ENCODE results near the gene CCDC82. TPM values are rescaled to one million over a fixed set of nuclear protein-coding genes. Genes with fewer than 3 reads are reported as not detected.

Gene CCDC82
- total and polyA plus RNA-seq, 2 experiments from 2014 or later, result 19.1 to 33.2 TPM

DNA sequence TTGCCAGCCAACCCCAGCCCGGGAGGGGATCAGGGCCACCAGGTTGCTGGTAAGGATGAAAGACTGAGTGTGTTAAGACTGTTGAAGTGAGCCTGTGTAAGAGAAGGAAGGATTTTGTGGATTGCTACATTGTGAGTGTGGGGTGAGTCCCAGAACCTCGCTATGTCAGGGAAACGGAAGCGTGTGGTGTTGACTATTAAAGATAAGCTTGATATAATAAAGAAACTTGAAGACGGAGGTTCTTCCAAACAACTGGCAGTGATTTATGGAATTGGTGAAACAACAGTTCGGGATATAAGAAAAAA is 728 bp upstream of the CCDC82 start:
- WGBS, 2 experiments (ENCODE audit: low coverage in 1 of 2, low lambda C conversion rate in 2 of 2, missing lambda C conversion rate in 2 of 2), result 21 to 23% methylated on average over 6 of the region's 6 CpGs
- in situ Hi-C loops (cut with MboI), result loop anchor here (25.0 kb wide), 1 partner anchor 1228 kb away; no protein-coding TSS in a partner anchor
- Histone ChIP-seq H3K36me3 (ENCODE audit: low read depth) (no peaks in the 10 kb centered on the region), H3K27ac (peak overlapping the region; percentile 89), H3K4me3 (peak overlapping the region; percentile 95), H2AFZ (peak overlapping the region; percentile 92), H4K20me1 (ENCODE audit: insufficient read depth) (no peaks in the 10 kb centered on the region), H3F3A (ENCODE audit: insufficient read depth) (peaks cover 21% of the 10 kb centered on the region; the same call in 1 of the 2 replicates), H3K27me3 (replicated peaks; ENCODE audit: insufficient read depth) (no peaks in the 10 kb centered on the region), H3K79me2 (ENCODE audit: insufficient read depth) (peaks cover 95% of the 10 kb centered on the region), H3K9me3 (ENCODE audit: low read depth) (no peaks in the 10 kb centered on the region), H3K4me2 (ENCODE audit: unreplicated experiment) (peak overlapping the region; percentile 72), H3K9me2 (ENCODE audit: insufficient read depth) (no peaks in the 10 kb centered on the region), H3K4me1 (ENCODE audit: insufficient read depth) (peaks cover 46% of the 10 kb centered on the region), H3K9ac (peak overlapping the region; percentile 94)
- TF ChIP-seq EZH2 (IDR thresholded peaks at IDR 0.05; ENCODE audit: insufficient read depth, poor library complexity, severe bottlenecking), result no peak
- DNase-seq, result peak; percentile 54

DNA sequence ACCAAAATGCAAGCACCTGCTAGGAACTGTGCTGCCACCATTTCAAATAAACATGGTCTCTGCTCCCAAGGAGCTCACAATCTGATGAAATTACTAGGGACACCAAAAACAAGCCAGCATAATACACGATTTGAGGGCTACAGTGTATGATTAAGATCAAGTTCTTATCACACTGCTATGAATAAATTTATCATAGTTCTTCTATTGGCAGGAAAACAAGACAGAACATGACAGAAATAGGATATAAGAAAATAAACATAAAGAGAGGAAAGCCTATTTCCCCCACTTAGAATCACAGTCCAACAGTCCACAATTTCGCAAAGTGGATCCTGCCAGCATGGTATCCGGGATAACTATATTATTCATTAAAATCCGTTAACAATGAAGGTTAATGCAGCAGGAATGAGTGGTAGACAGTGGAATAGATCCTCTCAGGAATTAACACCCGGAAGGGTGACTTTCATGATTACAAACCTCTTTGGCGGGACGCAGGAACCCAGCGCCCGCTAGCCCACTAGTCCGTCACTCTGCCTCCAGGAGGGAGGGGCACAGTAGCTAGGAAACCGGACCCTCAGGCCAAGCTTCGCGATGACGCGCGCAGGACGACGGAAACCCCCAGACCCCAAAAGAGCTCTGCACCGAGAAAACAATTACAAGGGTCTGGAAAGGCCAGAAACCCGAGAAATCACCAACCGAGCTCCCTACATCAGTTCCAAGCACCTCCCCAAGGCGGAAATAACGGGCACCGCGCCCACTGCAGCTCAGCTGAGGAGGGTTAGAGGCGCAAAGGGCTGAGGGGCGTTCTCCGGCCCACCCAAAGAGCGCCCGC is 607 bp downstream of the CCDC82 start:
- peak; percentile 77 for DNase-seq
- H3F3A ChIP-seq (ENCODE audit: insufficient read depth), result peaks cover 21% of the 10 kb centered on the region; the same call in 1 of the 2 replicates
- TF ChIP-seq EZH2 (IDR thresholded peaks at IDR 0.05; ENCODE audit: insufficient read depth, poor library complexity, severe bottlenecking) (no peak), EZH2phosphoT487 (IDR thresholded peaks at IDR 0.05; ENCODE audit: insufficient read depth, low read depth) (no peak)
- peaks cover 43% of the 10 kb centered on the region for H3K4me1 ChIP-seq (ENCODE audit: insufficient read depth)
- H3K27me3 ChIP-seq (replicated peaks; ENCODE audit: insufficient read depth), result no peaks in the 10 kb centered on the region
- 1% methylated on average over 30 of the region's 30 CpGs for WGBS, 2 experiments (ENCODE audit: low coverage in 1 of 2, low lambda C conversion rate in 2 of 2, missing lambda C conversion rate in 2 of 2)
- peaks cover 4% of the 10 kb centered on the region; the same call in 1 of the 2 replicates for H3K36me3 ChIP-seq (ENCODE audit: low read depth)
- peak overlapping the region; percentile 92 for H2AFZ ChIP-seq
- no peaks in the 10 kb centered on the region for H3K9me3 ChIP-seq (ENCODE audit: low read depth)
- H3K79me2 ChIP-seq (ENCODE audit: insufficient read depth), result peaks cover 94% of the 10 kb centered on the region
- H3K9me2 ChIP-seq (ENCODE audit: insufficient read depth), result no peaks in the 10 kb centered on the region
- peak overlapping the region; percentile 89 for H3K27ac ChIP-seq
- H4K20me1 ChIP-seq (ENCODE audit: insufficient read depth), result no peaks in the 10 kb centered on the region
- in situ Hi-C loops (cut with MboI), result loop anchor here (25.0 kb wide), 1 partner anchor 1227 kb away; no protein-coding TSS in a partner anchor
- peak overlapping the region; percentile 90 for H3K4me2 ChIP-seq (ENCODE audit: unreplicated experiment)
- H3K4me3 ChIP-seq, result peak overlapping the region; percentile 95
- peak overlapping the region; percentile 94 for H3K9ac ChIP-seq

DNA sequence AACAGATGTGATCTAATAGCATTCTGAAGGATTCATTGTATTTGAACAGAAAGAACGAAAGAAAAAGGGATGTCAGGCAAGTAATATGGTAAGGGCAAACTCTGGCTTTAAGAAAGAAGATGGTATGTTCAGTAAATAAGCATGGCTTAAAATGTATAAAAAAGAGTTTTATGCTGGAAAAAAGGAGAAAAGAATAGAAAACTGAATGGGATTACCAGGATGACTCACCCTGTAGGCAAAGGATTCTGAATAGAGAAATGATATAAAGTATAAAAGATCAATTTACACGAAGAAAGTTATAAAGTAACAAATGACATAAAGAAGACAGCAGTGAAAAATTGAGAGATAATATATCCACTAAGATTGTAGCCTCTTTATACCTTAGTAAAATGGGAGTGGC is 4.5 kb downstream of the CCDC82 start:
- TF ChIP-seq EZH2 (IDR thresholded peaks at IDR 0.05; ENCODE audit: insufficient read depth, poor library complexity, severe bottlenecking) (no peak), EZH2phosphoT487 (IDR thresholded peaks at IDR 0.05; ENCODE audit: insufficient read depth, low read depth) (no peak)

DNA sequence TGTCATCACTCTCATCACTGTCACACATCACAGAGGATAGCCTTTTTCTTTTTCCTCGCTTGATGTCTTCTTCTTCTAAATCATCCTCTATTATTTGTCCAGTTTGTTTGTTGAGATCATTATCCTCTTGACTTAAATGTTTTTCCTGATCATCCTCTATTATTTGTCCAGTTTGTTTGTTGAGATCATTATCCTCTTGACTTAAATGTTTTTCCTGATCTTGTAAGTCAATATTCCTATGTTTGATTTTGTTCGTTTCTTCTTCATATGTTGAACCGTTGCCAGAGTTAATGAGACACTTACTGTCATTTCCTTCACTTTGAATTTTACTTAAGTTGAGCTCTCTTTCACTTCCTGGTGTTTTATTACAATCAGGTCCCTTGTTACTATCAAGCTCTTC is 5.6 kb downstream of the CCDC82 start:
- H3F3A ChIP-seq (ENCODE audit: insufficient read depth), result no peaks in the 10 kb centered on the region
- no peak overlapping the region for H3K9ac ChIP-seq
- H3K79me2 ChIP-seq (ENCODE audit: insufficient read depth), result peaks cover 51% of the 10 kb centered on the region
- TF ChIP-seq EZH2phosphoT487 (IDR thresholded peaks at IDR 0.05; ENCODE audit: insufficient read depth, low read depth) (no peak), EZH2 (IDR thresholded peaks at IDR 0.05; ENCODE audit: insufficient read depth, poor library complexity, severe bottlenecking) (no peak)
- WGBS, 2 experiments (ENCODE audit: low coverage in 1 of 2, low lambda C conversion rate in 2 of 2, missing lambda C conversion rate in 2 of 2), result 95 to 96% methylated on average over 3 of the region's 3 CpGs
- no peak overlapping the region for H3K27ac ChIP-seq
- H3K9me2 ChIP-seq (ENCODE audit: insufficient read depth), result no peaks in the 10 kb centered on the region
- no peak overlapping the region for H3K4me3 ChIP-seq
- DNase-seq, result no peak
- in situ Hi-C loops (cut with MboI), result loop anchor here (25.0 kb wide), 1 partner anchor 1222 kb away; no protein-coding TSS in a partner anchor
- H4K20me1 ChIP-seq (ENCODE audit: insufficient read depth), result no peaks in the 10 kb centered on the region
- no peak overlapping the region for H3K4me2 ChIP-seq (ENCODE audit: unreplicated experiment)
- no peak overlapping the region for H2AFZ ChIP-seq
- no peaks in the 10 kb centered on the region for H3K27me3 ChIP-seq (replicated peaks; ENCODE audit: insufficient read depth)
- peaks cover 26% of the 10 kb centered on the region for H3K36me3 ChIP-seq (ENCODE audit: low read depth)
- no peaks in the 10 kb centered on the region for H3K9me3 ChIP-seq (ENCODE audit: low read depth)
- H3K4me1 ChIP-seq (ENCODE audit: insufficient read depth), result peaks cover 11% of the 10 kb centered on the region; the same call in 1 of the 2 replicates

More for the DNA sequence above, 4.5 kb downstream of the CCDC82 start:
- Histone ChIP-seq H4K20me1 (ENCODE audit: insufficient read depth) (no peaks in the 10 kb centered on the region), H3K4me1 (ENCODE audit: insufficient read depth) (peaks cover 11% of the 10 kb centered on the region; the same call in 1 of the 2 replicates), H3F3A (ENCODE audit: insufficient read depth) (no peaks in the 10 kb centered on the region), H2AFZ (no peak overlapping the region), H3K9me3 (ENCODE audit: low read depth) (no peaks in the 10 kb centered on the region), H3K27ac (no peak overlapping the region), H3K4me3 (no peak overlapping the region), H3K9ac (no peak overlapping the region), H3K36me3 (ENCODE audit: low read depth) (peaks cover 20% of the 10 kb centered on the region), H3K9me2 (ENCODE audit: insufficient read depth) (no peaks in the 10 kb centered on the region), H3K79me2 (ENCODE audit: insufficient read depth) (peaks cover 59% of the 10 kb centered on the region), H3K27me3 (replicated peaks; ENCODE audit: insufficient read depth) (no peaks in the 10 kb centered on the region), H3K4me2 (ENCODE audit: unreplicated experiment) (no peak overlapping the region)
- 95 to 98% methylated on average over 2 of the region's 2 CpGs for WGBS, 2 experiments (ENCODE audit: low coverage in 1 of 2, low lambda C conversion rate in 2 of 2, missing lambda C conversion rate in 2 of 2)
- no peak for DNase-seq
- in situ Hi-C loops (cut with MboI), result loop anchor here (25.0 kb wide), 1 partner anchor 1223 kb away; no protein-coding TSS in a partner anchor
